ENCODE results near the gene KRI1.

The KRI1 gene

GRCh38 chr19:10517361-10517759 is 48.5 kb downstream of the KRI1 start, which contains the start of gene S1PR5:
Gene S1PR5, minus strand, starts transcription at chr19:10517447. Its CDS starts 2,436 bp downstream, at chr19:10515011.
- no peak for DNase-seq

GRCh38 chr19:10516671-10517286 is 49.0 kb downstream of the KRI1 start:
- no peak for DNase-seq

DNA sequence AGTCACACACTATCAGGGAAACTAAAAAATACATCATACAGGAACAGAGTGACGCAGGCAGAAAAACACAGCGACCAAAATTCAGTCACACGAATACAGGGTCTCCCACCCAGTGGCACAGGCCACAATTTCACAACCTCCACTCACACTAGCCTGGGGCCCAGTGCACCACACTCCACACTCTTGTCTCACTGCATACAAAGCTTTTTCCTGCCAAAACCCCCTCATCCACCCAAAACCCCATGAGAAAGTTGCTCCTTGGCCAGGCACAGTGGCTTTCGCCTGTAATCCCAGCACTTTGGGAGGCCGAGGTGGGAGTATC is 49.8 kb downstream of the KRI1 start:
- DNase-seq: no peak

- peak; percentile 39 for DNase-seq
These were observed 51.3 kb downstream of the KRI1 start for GRCh38 chr19:10514211-10515145.

GRCh38 chr19:10513223-10513622 is 52.6 kb downstream of the KRI1 start:
- no peak for DNase-seq

- peak; percentile 67 for DNase-seq
These were observed 55.5 kb downstream of the KRI1 start for GRCh38 chr19:10510301-10510802.

DNA sequence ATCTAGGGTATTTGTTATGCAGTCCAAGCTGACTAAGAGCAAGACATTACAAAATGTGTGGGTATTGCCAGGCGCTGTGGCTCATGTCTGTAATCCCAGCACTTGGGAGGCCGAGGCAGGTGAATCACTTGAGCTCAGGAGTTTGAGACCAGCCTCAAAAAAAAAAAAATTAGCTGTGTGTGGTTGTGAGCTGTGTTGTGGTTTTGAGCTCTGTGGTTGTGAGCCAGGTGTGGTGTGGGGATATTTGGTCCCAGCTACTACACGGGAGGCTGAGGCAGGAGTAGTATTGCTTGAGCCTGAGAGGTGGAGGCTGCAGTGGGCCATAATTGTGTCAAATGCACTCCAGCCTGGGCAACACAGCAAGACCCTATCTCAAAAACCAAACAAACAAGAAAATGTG is 57.1 kb downstream of the KRI1 start:
- DNase-seq: peak; percentile 37

- DNase-seq: no peak
These were observed 57.8 kb downstream of the KRI1 start for GRCh38 chr19:10508036-10508435.

GRCh38 chr19:10505583-10506229 is 60.1 kb downstream of the KRI1 start:
- DNase-seq: peak; percentile 89

Measured in activated CD4-positive, alpha-beta T cell treated with anti-CD3 and anti-CD28 coated beads, Interleukin-2, Interleukin-6, amounts not matched to agents 100 ng/mL and 50 ng/mL, durations not matched to agents 16 hours and 8 hours (primary cell).